Measurements from ENCODE around the gene OGDH. TPM values are rescaled to one million over a fixed set of nuclear protein-coding genes. Genes with fewer than 3 reads are reported as not detected.

OGDH gene
- total and polyA plus RNA-seq, 2 of the 13 experiments (the other 11 are each of a cell fraction or from before 2014, with no cell fraction given) = 17.4 to 25.4 TPM

- TF ChIP-seq GPBP1L1 (CRISPR knock-in tag; IDR thresholded peaks at IDR 0.05) = no peak
- no peak for TF ChIP-seq DNMT3B (CRISPR knock-in tag; conservative IDR thresholded peaks at IDR 0.05)
- no peak for TF ChIP-seq CREB3 (CRISPR knock-in tag; IDR thresholded peaks at IDR 0.05)
- no peak; the same call in 1 of the 2 replicates for TF ChIP-seq ZC3H4 (CRISPR knock-in tag; IDR thresholded peaks at IDR 0.05; ENCODE audit: borderline replicate concordance)
- TF ChIP-seq DPF2 (CRISPR knock-in tag; IDR thresholded peaks at IDR 0.05; ENCODE audit: borderline replicate concordance, low read depth) = no peak
- peak; percentile 98 for TF ChIP-seq ATF1 (CRISPR knock-in tag; IDR thresholded peaks at IDR 0.05)
- 0 out of 2 replicates have a peak, but pooled peaks have one; percentile 52 for TF ChIP-seq ZNF564 (CRISPR knock-in tag; IDR thresholded peaks at IDR 0.05)
- TF ChIP-seq ZNF33B (CRISPR knock-in tag; IDR thresholded peaks at IDR 0.05) = no peak
- TF ChIP-seq PRMT3 (CRISPR knock-in tag; IDR thresholded peaks at IDR 0.05; ENCODE audit: borderline replicate concordance, low read depth) = no peak
- peak; percentile 55 to 75; a peak in 3 of 4 replicates for TF ChIP-seq NR2F1 (CRISPR knock-in tag; IDR thresholded peaks at IDR 0.05)
- TF ChIP-seq AGO1 (IDR thresholded peaks at IDR 0.05; ENCODE audit: low read depth, low read length, poor library complexity, severe bottlenecking) = no peak
- TF ChIP-seq BCL3 (CRISPR knock-in tag; IDR thresholded peaks at IDR 0.05) = peak; percentile 77; the same call in 1 of the 2 replicates
- no peak; the same call in 1 of the 2 replicates for TF ChIP-seq SP1 (IDR thresholded peaks at IDR 0.05)
- TF ChIP-seq SP1 (CRISPR knock-in tag; IDR thresholded peaks at IDR 0.05) = peak; percentile 79
- TF ChIP-seq ZNF619 (CRISPR knock-in tag; IDR thresholded peaks at IDR 0.05) = peak; percentile 64; the same call in 1 of the 2 replicates
- TF ChIP-seq, protein P1, sequence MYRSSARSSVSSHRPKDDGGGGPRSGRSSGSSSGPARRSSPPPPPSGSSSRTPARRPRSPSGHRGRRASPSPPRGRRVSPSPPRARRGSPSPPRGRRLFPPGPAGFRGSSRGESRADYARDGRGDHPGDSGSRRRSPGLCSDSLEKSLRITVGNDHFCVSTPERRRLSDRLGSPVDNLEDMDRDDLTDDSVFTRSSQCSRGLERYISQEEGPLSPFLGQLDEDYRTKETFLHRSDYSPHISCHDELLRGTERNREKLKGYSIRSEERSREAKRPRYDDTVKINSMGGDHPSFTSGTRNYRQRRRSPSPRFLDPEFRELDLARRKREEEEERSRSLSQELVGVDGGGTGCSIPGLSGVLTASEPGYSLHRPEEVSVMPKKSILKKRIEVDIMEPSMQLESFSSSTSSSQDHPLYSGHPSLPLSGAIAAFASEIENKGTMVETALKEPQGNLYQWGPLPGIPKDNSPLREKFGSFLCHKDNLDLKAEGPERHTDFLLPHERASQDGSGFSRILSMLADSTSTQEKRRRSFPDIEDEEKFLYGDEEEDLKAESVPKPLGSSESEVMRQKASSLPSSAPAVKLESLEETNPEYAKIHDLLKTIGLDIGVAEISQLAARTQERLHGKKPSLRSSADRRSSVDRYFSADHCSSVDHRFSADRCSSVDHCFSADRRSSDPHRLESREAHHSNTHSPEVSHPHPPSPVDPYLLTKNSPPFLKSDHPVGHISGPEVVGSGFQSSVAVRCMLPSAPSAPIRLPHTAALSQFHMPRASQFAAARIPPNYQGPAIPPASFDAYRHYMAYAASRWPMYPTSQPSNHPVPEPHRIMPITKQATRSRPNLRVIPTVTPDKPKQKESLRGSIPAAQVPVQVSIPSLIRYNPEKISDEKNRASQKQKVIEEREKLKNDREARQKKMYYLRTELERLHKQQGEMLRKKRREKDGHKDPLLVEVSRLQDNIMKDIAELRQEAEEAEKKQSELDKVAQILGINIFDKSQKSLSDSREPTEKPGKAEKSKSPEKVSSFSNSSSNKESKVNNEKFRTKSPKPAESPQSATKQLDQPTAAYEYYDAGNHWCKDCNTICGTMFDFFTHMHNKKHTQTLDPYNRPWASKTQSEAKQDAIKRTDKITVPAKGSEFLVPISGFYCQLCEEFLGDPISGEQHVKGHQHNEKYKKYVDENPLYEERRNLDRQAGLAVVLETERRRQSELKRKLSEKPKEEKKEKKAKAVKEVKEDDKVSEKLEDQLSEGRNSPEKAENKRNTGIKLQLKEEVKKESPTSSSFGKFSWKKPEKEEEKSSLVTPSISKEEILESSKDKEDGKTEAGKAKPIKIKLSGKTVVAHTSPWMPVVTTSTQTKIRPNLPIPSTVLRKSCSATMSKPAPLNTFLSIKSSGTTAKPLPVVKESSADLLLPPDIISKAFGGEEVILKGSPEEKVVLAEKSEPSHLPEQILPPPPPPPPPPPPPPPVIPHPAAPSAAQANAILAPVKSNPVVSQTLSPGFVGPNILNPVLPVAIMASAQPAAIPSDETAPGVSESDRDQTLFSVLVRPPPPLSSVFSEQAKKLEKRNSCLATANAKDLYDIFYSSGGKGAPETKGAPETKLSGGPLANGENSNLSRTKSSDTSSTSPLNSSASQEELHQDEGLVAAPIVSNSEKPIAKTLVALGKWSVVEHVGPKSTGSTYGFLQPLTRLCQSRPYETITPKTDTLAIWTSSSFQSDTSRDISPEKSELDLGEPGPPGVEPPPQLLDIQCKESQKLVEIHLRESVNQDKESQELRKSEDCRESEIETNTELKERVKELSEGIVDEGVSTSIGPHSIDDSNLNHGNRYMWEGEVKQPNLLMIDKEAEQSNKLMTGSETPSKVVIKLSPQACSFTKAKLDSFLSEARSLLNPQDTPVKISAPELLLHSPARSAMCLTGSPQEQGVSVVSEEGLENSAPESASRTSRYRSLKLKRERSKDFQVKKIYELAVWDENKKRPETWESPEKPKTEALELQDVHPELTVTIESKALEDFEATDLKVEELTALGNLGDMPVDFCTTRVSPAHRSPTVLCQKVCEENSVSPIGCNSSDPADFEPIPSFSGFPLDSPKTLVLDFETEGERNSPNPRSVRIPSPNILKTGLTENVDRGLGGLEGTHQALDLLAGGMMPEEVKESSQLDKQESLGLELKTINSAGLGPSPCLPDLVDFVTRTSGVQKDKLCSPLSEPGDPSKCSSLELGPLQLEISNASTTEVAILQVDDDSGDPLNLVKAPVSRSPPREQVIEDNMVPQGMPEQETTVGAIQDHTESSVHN (CRISPR knock-in tag; IDR thresholded peaks at IDR 0.05) = no peak
- TF ChIP-seq CEBPB (IDR thresholded peaks at IDR 0.05; ENCODE audit: borderline replicate concordance, low read depth, low read length) = no peak
These were observed at the start of gene OGDH (continued) for GRCh38 chr7:44606341-44607140.
